Inferior parietal cortex (tissue), 1 donor: ENCODE data around the gene GALM.
"Not testable (repeated sequence)": the region's sequence is repeated elsewhere in the genome, so short reads cannot be mapped to it uniquely, and the experiment has no call there.

ENCODE experiments used
- DNase-seq: peaks from one replicate; pipeline ENCODE4 v3.0.0-alpha.2; 2016; ENCODE audit errors: extremely low spot score

Gene GALM

GRCh38 chr2:38650012-38650411, 15.9 kb upstream of the GALM start:
- DNase-seq: no peak

DNA sequence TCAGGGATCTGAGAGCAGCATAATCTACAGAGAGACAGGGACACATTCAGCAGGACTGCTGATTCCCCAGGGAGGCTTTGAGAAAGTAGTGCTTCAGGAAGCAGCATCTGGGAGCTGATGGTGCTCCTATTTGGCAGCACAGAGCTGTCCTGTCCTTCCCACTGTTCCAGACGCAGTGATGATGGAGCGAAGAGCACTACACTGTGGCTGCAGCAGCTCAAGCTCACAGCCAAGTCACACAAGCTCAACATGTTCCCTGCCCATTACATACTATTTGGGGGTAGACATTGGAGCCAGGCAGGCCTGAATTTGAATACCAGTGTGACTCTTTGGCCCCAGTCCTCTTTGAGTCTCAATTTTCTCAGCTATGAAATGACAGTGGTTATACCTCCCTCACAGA, 15.2 kb upstream of the GALM start:
- DNase-seq: no peak

DNA sequence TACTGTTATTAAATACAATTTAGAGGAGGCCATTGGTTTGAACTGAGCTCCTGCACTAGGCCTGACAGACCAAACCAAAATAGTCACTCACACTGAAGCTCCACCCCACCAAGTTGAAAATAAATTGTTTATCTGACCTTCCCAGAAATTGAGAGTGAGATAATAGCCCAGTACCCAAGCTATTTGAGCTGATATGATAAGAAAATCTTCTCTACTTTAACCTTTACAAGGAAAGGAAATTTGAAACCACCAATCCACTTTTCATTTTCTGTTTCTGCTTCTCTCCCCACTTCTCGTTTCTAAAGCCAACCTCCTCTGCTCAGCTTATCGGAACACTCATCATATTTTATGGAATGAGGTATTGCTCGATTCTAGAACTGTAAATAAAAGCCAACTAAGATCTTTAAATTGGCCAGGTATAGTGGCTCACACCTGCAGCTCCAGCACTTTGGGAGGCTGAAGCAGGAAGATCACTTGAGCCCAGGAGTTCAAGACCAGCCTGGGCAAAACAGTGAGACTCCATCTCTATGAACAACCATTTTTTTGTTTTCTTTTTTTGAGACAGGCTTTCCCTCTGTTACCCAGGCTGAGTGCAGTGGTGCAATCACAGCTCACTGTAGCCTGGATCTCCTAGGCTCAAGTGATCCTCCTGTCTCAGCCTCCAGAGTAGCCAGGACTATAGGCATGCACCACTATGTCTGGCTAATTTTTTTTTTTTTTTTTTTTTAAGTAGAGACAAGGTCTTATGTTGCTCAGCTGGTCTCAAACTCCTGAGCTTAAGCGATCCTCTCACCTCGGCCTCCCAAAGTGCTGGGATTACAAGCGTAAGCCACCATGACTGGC, 13.3 kb upstream of the GALM start:
- DNase-seq: no peak

DNA sequence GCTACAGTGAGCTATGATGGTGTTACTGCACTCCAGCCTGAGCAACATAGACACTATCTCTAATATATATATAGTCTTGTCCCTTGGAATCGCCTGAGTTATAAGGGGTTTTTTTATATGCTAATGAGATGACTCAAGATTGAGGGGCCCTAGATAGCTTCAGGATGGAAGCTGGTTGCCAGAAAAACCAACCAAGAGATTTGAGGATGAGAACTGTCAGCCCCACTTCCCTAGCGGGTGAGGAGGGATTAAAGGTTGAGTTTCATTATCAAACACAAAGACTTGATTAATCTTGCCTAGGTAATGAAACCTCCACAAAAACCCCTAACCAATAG, 12.6 kb upstream of the GALM start:
- no peak for DNase-seq

GRCh38 chr2:38653715-38654527, 12.0 kb upstream of the GALM start:
- no peak for DNase-seq

GRCh38 chr2:38654528-38655381, 11.2 kb upstream of the GALM start:
- DNase-seq: no peak

DNA sequence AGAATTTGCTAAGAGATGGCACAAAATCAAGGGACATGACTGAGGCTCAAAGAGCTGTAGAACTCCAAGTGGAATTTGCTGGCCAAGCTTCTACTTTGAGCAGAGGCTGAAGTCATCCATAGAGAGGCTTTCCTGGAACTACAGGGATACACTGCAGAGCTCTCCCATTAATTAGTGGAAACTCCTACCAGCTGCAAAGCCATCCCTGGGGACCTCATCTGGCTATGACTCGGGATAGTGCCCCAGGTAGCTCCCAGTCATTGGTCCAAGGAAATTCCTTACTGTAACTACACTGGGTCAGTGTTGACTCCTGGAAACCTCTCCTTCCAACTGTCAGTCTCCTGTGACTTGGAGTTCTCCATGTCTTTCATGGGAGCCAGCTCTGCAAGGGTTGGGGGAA, 10.5 kb upstream of the GALM start:
- DNase-seq: no peak

DNA sequence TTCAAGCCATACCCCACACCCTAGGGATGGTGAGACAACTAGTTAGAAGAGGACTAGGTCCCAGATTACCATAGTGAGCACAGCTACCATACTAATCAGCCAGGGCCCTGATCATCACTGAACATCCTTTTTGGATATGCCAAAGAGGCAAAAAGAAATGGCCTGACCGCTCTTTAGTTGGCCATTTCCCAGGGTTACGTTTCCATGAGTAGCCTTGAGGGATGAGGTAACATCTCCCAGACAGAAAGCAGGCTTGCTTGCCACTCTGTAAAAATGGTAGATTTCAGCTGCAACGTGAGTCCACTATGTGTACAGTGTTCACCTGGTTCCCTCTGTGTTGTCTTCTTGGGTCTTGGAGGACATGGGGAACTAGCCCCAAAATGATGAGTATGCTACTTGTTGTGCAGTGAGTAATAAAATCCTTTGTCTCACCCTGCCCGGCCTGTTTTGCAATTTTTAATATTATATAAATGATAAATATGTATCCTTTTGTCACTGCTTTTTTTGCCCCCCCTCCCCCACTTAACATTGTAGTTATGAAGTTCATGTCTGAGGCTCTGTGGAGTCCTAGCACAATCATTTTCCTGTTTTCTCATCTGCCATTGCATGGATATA, 8.9 kb upstream of the GALM start:
- DNase-seq: no peak

DNA sequence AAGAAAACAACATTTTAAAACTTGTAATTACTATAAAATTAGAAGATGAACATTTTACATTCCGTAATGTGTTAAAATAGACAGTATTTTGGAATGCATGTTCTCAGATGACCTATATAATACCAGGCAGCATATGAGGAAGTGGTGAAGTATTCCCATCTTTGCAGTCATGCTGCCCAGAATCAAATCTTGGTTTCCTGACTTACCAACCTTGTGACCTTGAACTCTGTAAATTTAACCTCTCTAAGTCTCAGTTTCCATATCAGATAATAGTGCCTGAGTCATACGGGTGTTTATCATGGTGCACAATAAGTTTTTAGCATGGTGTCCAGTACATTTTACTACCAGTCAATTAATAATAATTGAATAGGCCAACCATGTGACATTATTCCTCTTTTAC, 7.3 kb upstream of the GALM start:
- DNase-seq: no peak

DNA sequence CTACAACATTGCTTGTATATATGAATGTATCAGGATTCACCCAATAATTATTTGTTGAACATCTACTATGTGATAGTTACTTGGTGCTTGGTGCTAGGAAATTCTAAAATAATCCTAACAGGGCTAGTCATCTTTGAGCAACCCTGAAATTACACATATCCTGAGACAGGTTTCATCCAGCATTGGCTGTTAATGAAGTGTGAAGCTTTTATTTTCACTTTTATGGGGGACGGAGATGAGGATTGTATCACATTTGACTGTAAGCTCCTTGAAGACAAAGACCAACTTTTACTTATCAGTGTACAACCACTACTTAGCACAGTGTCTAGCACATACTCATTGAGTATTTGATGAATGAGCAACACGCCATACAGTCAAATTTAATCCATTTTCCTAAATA, 6.8 kb upstream of the GALM start:
- DNase-seq: no peak

- no peak for DNase-seq
Observed at GRCh38 chr2:38660282-38660681, 5.6 kb upstream of the GALM start.

DNA sequence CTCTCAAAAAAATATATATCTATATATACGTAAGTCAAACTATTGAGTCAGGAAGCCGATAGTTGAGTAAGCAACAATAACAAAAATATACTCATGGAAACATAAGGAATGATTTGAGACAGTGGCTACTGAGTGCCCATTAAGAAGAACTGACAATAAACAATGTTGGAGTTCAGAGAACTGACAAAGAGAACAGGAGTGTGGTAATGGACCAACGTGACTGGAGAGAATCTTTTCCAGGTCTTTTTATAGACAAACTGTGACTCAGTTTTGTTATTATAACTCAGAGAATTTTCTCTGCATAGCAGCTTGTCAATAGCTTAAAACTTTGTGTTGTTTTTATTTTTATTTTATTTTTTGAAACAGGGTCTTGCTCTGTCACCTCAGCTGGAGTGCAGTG, 4.6 kb upstream of the GALM start:
- DNase-seq: no peak

GRCh38 chr2:38666556-38666910, 619 bp downstream of the GALM start:
- no peak for DNase-seq

DNA sequence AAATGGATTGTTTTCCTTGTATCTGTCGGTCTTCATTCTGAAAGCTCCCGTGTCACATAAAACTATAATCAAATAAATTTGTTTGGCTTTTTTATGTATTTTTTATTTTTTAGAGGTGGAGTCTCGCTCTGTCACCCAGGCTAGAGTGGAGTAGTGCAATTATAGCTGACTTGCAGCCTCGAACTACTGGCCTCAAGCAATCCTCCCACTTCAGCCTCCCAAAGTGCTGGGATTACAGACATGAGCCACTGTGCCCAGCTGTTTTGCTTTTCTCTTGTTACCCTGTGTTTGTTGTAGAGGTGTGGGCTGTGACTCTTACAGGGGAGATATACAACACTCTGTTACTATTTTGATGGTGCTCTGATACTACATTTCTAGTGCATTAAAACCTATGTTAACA, 2.2 kb downstream of the GALM start:
- DNase-seq: no peak

DNA sequence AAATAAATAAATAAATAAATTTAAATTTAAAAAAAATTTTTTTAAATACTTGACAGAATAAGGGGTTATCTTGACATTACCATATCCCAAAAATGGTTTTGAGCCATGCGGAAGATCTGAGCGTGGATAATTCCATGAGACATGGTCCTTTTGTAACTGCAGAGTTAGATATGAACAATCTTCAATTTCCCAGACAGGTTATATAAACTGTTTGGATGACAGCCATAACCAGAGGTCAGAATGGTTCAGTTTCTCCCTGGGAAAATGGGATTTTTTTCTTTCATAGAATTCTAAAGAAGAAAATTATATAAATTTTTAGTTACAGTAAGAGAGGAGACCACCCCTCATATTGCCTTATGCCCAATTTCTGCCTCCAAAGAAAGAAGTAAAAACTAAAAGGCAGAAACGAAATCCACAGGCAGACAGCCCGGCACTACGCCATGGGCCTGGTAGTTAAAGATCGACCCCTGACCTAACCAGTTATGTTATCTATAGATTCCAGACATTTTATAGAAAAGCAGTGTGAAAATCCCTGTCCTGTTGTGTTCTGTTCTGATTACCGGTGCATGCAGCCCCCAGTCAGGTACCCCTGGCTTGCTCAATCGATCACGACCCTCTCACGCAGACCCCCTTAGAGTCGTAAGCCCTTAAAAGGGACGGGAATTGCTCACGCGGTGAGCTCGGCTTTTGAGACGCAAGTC, 3.0 kb downstream of the GALM start:
- no peak for DNase-seq

DNA sequence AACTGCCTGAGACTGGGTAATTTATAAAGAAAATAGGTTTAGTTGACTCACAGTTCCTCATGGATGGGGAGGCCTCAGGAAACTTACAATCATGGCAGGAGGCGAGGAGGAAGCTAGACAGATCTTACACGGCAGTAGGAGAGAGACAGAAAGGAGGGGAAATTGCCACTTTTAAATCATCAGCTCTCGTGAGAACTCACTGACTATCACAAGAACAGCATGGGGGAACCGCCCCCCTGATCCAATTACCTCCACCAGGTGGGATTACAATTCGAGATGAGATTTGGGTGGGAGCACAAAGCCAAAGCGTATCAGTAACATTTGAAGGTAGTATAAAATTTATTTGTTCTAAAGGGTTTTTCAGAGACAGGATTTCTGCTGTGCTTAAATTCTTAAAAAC, 5.4 kb downstream of the GALM start:
- no peak for DNase-seq

DNA sequence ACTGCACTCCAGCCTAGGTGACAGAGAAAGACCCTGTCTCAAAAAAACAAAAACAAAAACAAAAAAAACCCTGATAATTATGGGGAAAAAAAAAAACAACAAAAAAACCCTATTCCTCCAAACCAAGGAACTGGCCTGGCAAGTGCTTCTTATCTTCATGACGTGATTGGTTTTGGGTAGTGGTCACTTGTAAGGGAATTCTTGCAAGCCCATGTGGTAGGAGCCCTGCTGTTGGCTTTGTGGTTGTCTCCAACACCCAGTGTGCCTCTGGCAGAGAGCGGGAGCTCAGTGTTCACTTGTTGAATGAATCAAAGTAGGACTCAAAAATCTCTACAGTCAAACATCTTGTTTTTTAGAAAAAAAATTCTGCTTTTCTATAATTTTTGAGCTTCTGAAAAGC, 6.0 kb downstream of the GALM start:
- DNase-seq: no peak

GRCh38 chr2:38672445-38673391, 6.8 kb downstream of the GALM start:
- no peak for DNase-seq

- DNase-seq: no peak
Observed at GRCh38 chr2:38676681-38677080, 10.8 kb downstream of the GALM start.

DNA sequence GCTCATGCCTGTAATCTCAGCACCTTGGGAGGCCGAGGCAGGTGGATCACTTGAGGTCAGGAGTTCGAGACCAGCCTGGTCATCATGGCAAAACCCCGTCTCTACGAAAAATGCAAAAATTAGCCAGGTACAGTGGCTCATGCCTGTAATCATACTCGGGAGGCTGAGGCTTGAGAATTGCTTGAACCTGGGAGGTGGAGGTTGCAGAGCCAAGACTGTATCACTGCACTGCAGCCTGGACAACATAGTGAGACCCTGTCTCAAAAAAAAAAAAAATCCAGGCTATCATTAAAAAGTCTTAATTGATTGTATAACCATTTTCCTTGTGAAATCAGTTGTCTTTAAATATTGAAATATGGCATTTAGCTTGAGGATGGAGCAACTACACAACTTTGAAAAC, 15.0 kb downstream of the GALM start:
- not testable (repeated sequence) for DNase-seq
